ENCODE data around the gene KCNG2. TPM values are rescaled to one million over a fixed set of nuclear protein-coding genes. Genes with fewer than 3 reads are reported as not detected.

Gene KCNG2
- total and polyA plus RNA-seq, 2 donors (not counting 1 experiment from before 2014, with no cell fraction given): not detected

- H3K79me2 ChIP-seq (ENCODE audit: control insufficient read depth, insufficient read depth, low read length): no peaks in the 10 kb centered on the region
- peaks cover 25% of the 10 kb centered on the region for H3K9me3 Mint-ChIP-seq (ENCODE audit: insufficient read depth)
- ATAC-seq (ENCODE audit: low read depth) (no peak), DNase-seq (peak; percentile 17)
- no peak overlapping the region for H3K4me3 Mint-ChIP-seq
- H3K27me3 ChIP-seq (replicated peaks in 1 of 4; ENCODE audit: control extremely low read depth in 1 of 4, control insufficient read depth in 3 of 4, insufficient read depth in 4 of 4, low read length in 3 of 4): no peaks in the 10 kb centered on the region
- H3K9ac ChIP-seq (ENCODE audit: low read length): no peak overlapping the region
- no peak overlapping the region for H2AFZ ChIP-seq (ENCODE audit: insufficient read depth, low read depth, low read length, poor library complexity, severe bottlenecking)
- H4K20me1 ChIP-seq (ENCODE audit: control insufficient read depth, insufficient read depth, low read length, poor library complexity, severe bottlenecking): no peaks in the 10 kb centered on the region
- H3K4me2 ChIP-seq (replicated peaks; ENCODE audit: low read depth, low read length, poor library complexity, severe bottlenecking): no peak overlapping the region
- H3K27ac Mint-ChIP-seq: no peak overlapping the region
- POLR2A ChIA-PET: no interaction called here
- no peaks in the 10 kb centered on the region for H3K27me3 Mint-ChIP-seq
- CTCF ChIA-PET: interaction anchor here (0.5 kb wide), 1 partner anchor 23 kb away, joined by 3 read pairs; no protein-coding TSS in a partner anchor
- no peak overlapping the region for H3K27ac ChIP-seq (ENCODE audit: low read length in 2 of 2)
- over 99% methylated on average over 10 of the region's 15 CpGs for WGBS (ENCODE audit: insufficient coverage)
- intact Hi-C loops (cut with micrococcal nuclease): no loop called here
- H3K4me1 Mint-ChIP-seq: no peaks in the 10 kb centered on the region
- H3K4me3 ChIP-seq (ENCODE audit: control extremely low read depth in 1 of 5, extremely low read depth in 1 of 5, insufficient read depth in 1 of 5, low read depth in 2 of 5, low read length in 4 of 5): no peak overlapping the region
- no peaks in the 10 kb centered on the region for H3K4me1 ChIP-seq (ENCODE audit: control insufficient read depth in 2 of 2, insufficient read depth in 2 of 2, low read length in 2 of 2)
- H3K9me3 ChIP-seq (ENCODE audit: control extremely low read depth in 1 of 3, control insufficient read depth in 2 of 3, insufficient read depth in 1 of 3, low read length in 2 of 3): peaks cover 9 to 57% (median 30%) of the 10 kb centered on the region in 3 donors
- no peak for TF ChIP-seq CTCF (IDR thresholded peaks at IDR 0.05)
- TF ChIP-seq EZH2 (IDR thresholded peaks at IDR 0.05; ENCODE audit: borderline replicate concordance, insufficient read depth, low read depth, low read length, poor library complexity, severe bottlenecking): no peak
- H3K36me3 ChIP-seq (replicated peaks in 1 of 2; ENCODE audit: control extremely low read depth in 1 of 2, control insufficient read depth in 1 of 2, extremely low read depth in 1 of 2, insufficient read depth in 2 of 2, low read length in 1 of 2): peaks cover 0 to 5% of the 10 kb centered on the region in 2 experiments
Measured at GRCh38 chr18:79897940-79898625, 100.3 kb downstream of the KCNG2 start.

GRCh38 chr18:79898952-79899608, 101.3 kb downstream of the KCNG2 start:
- no peaks in the 10 kb centered on the region for H3K27me3 ChIP-seq (replicated peaks in 1 of 4; ENCODE audit: control extremely low read depth in 1 of 4, control insufficient read depth in 3 of 4, insufficient read depth in 4 of 4, low read length in 3 of 4)
- H3K79me2 ChIP-seq (ENCODE audit: control insufficient read depth, insufficient read depth, low read length): no peaks in the 10 kb centered on the region
- Mint-ChIP-seq H3K4me1 (no peaks in the 10 kb centered on the region), H3K4me3 (no peak overlapping the region), H3K27ac (no peak overlapping the region), H3K27me3 (no peaks in the 10 kb centered on the region), H3K9me3 (ENCODE audit: insufficient read depth) (peaks cover 15% of the 10 kb centered on the region)
- ATAC-seq (ENCODE audit: low read depth): no peak
- peaks cover 0 to 7% of the 10 kb centered on the region in 2 experiments for H3K36me3 ChIP-seq (replicated peaks in 1 of 2; ENCODE audit: control extremely low read depth in 1 of 2, control insufficient read depth in 1 of 2, extremely low read depth in 1 of 2, insufficient read depth in 2 of 2, low read length in 1 of 2)
- H3K4me2 ChIP-seq (replicated peaks; ENCODE audit: low read depth, low read length, poor library complexity, severe bottlenecking): no peak overlapping the region
- H3K9ac ChIP-seq (ENCODE audit: low read length): no peak overlapping the region
- ChIA-PET POLR2A (no interaction called here), CTCF (no interaction called here)
- 85% methylated on average over 66 of the region's 70 CpGs for WGBS (ENCODE audit: insufficient coverage)
- no peaks in the 10 kb centered on the region for H3K4me1 ChIP-seq (ENCODE audit: control insufficient read depth in 2 of 2, insufficient read depth in 2 of 2, low read length in 2 of 2)
- no peak overlapping the region for H2AFZ ChIP-seq (ENCODE audit: insufficient read depth, low read depth, low read length, poor library complexity, severe bottlenecking)
- H4K20me1 ChIP-seq (ENCODE audit: control insufficient read depth, insufficient read depth, low read length, poor library complexity, severe bottlenecking): no peaks in the 10 kb centered on the region
- intact Hi-C loops (cut with micrococcal nuclease): no loop called here
- peaks cover 6 to 67% (median 23%) of the 10 kb centered on the region in 3 donors for H3K9me3 ChIP-seq (ENCODE audit: control extremely low read depth in 1 of 3, control insufficient read depth in 2 of 3, insufficient read depth in 1 of 3, low read length in 2 of 3)
- no peak overlapping the region for H3K4me3 ChIP-seq (ENCODE audit: control extremely low read depth in 1 of 5, extremely low read depth in 1 of 5, insufficient read depth in 1 of 5, low read depth in 2 of 5, low read length in 4 of 5)
- TF ChIP-seq CTCF (IDR thresholded peaks at IDR 0.05) (no peak), EZH2 (IDR thresholded peaks at IDR 0.05; ENCODE audit: borderline replicate concordance, insufficient read depth, low read depth, low read length, poor library complexity, severe bottlenecking) (no peak)
- H3K27ac ChIP-seq (ENCODE audit: low read length in 2 of 2): no peak overlapping the region
- DNase-seq: peak; percentile 25
